B cell (primary cell): ENCODE data around the gene CORO1C. TPM values are rescaled to one million over a fixed set of nuclear protein-coding genes. Genes with fewer than 3 reads are reported as not detected.

Experiments used
- ATAC-seq: fragments of 200-7000 bp; cut with Tn5 transposase; one replicate; pipeline ENCODE4 v1.10.0; 2021; ENCODE audit warnings: low read depth, mild to moderate bottlenecking, moderate number of reproducible peaks, moderate library complexity
- CTCF ChIA-PET: fragments of 350-600 bp; sonication (Branson Sonifier 250); formaldehyde crosslinking; loops from one replicate; lab custom pipeline; 2021; ENCODE audit warnings: antibody characterized with exemption, inconsistent platforms; lab: Charles Lee
- POLR2A ChIA-PET: fragments of 350-600 bp; sonication (Branson Sonifier 250); formaldehyde crosslinking; loops from one replicate; lab custom pipeline; 2021; ENCODE audit warnings: antibody characterized with exemption; lab: Charles Lee
- DNase-seq: peaks from one replicate; pipeline ENCODE4 v3.0.0; 2013
- H2AFZ ChIP-seq: 2 replicates; pipeline ENCODE4 v1.6.1; 2012; ENCODE audit warnings: mild to moderate bottlenecking, low read depth, low read length; ENCODE audit not compliant: insufficient read depth, poor library complexity, severe bottlenecking
- H3K27ac ChIP-seq, 2 donors: 1 replicate in 1 of 2; 2 replicates in 1 of 2; pipeline ENCODE4 v1.5.1; 2012 to 2013; ENCODE audit warnings: low read length in 2 of 2, mild to moderate bottlenecking in 2 of 2, moderate library complexity in 1 of 2
- H3K27me3 ChIP-seq, 4 experiments: fragments of 200-600 bp in 1 of 4; sonication (generic) in 1 of 4; replicated peaks in 1 of 4; 1 replicate in 2 of 4; 2 replicates in 2 of 4; pipeline versions ENCODE4 v1.6.1 to v1.7.0; 2013 to 2016; ENCODE audit warnings: low read length in 3 of 4, mild to moderate bottlenecking in 2 of 4, mixed read lengths in 1 of 4, moderate library complexity in 1 of 4; ENCODE audit not compliant: insufficient read depth in 4 of 4, control insufficient read depth in 3 of 4; ENCODE audit errors: control extremely low read depth in 1 of 4
- H3K36me3 ChIP-seq, 2 experiments: replicated peaks in 1 of 2; 1 replicate in 1 of 2; 2 replicates in 1 of 2; pipeline versions ENCODE4 v1.6.1 to v1.7.1; 2013; ENCODE audit warnings: low read length in 1 of 2; ENCODE audit not compliant: insufficient read depth in 2 of 2, control insufficient read depth in 1 of 2; ENCODE audit errors: control extremely low read depth in 1 of 2, extremely low read depth in 1 of 2
- H3K4me1 ChIP-seq, 2 donors: fragments of 200-600 bp in 1 of 2; sonication (generic) in 1 of 2; 1 replicate in 1 of 2; 2 replicates in 1 of 2; pipeline versions ENCODE4 v1.5.1 to v1.6.1; 2013 to 2017; ENCODE audit warnings: low read length in 2 of 2; ENCODE audit not compliant: control insufficient read depth in 2 of 2, insufficient read depth in 2 of 2
- H3K4me2 ChIP-seq: replicated peaks from 2 replicates; pipeline ENCODE3; 2012; ENCODE audit warnings: mild to moderate bottlenecking, low read depth, low read length; ENCODE audit not compliant: poor library complexity, severe bottlenecking
- H3K4me3 ChIP-seq, 5 experiments: fragments of 200-600 bp in 1 of 5; sonication (generic) in 1 of 5; 1 replicate in 3 of 5; 2 replicates in 2 of 5; pipeline versions ENCODE4 v1.5.1 to v1.7.0; 2011 to 2016; ENCODE audit warnings: low read length in 4 of 5, mild to moderate bottlenecking in 4 of 5, low read depth in 2 of 5, control low read depth in 1 of 5, moderate library complexity in 1 of 5; ENCODE audit not compliant: insufficient read depth in 1 of 5; ENCODE audit errors: control extremely low read depth in 1 of 5, extremely low read depth in 1 of 5
- H3K79me2 ChIP-seq: fragments of 200-600 bp; sonication (generic); one replicate; pipeline ENCODE4 v1.6.0; 2016; ENCODE audit warnings: low read length; ENCODE audit not compliant: control insufficient read depth, insufficient read depth
- H3K9ac ChIP-seq: fragments of 200-600 bp; sonication (generic); 2 replicates; pipeline ENCODE4 v1.6.1; 2017; ENCODE audit warnings: mild to moderate bottlenecking, low read length, moderate library complexity
- H3K9me3 ChIP-seq, 3 donors: one replicate each; pipeline versions ENCODE4 v1.6.1 to v1.7.1; 2013; ENCODE audit warnings: low read length in 2 of 3; ENCODE audit not compliant: control insufficient read depth in 2 of 3, insufficient read depth in 1 of 3; ENCODE audit errors: control extremely low read depth in 1 of 3
- H4K20me1 ChIP-seq: 2 replicates; pipeline ENCODE4 v1.6.0; 2012; ENCODE audit warnings: mild to moderate bottlenecking, low read length; ENCODE audit not compliant: insufficient read depth, control insufficient read depth, poor library complexity, severe bottlenecking
- H3K27ac Mint-ChIP-seq: one replicate; pipeline ENCODE4 v1.8.0; 2021; ENCODE audit warnings: mixed read lengths
- H3K27me3 Mint-ChIP-seq: one replicate; pipeline ENCODE4 v1.8.0; 2021; ENCODE audit warnings: mixed read lengths
- H3K4me1 Mint-ChIP-seq: one replicate; pipeline ENCODE4 v1.8.0; 2021; ENCODE audit warnings: mixed read lengths
- H3K4me3 Mint-ChIP-seq: one replicate; pipeline ENCODE4 v1.8.0; 2021; ENCODE audit warnings: mixed read lengths
- H3K9me3 Mint-ChIP-seq: one replicate; pipeline ENCODE4 v1.8.0; 2022; ENCODE audit warnings: mixed read lengths; ENCODE audit not compliant: insufficient read depth
- CTCF ChIP-seq: fragments of 200-600 bp; IDR thresholded peaks from one replicate; pipeline ENCODE4 v1.8.0; 2022; ENCODE audit warnings: antibody characterized with exemption, mild to moderate bottlenecking
- EZH2 ChIP-seq: IDR thresholded peaks from 2 replicates; pipeline ENCODE4 v1.6.1; 2012; ENCODE audit warnings: borderline replicate concordance, low read depth, mild to moderate bottlenecking, moderate library complexity, low read length; ENCODE audit not compliant: insufficient read depth, poor library complexity, severe bottlenecking
- WGBS: methylation state at CpG from one replicate; pipeline ENCODE4 v1.1.5; 2013; ENCODE audit warnings: missing lambda C conversion rate; ENCODE audit not compliant: insufficient coverage; 5-methylcytosine and 5-hydroxymethylcytosine counted together
- intact Hi-C: fragments of 100-400 bp; cut with micrococcal nuclease; formaldehyde crosslinking; loops from one replicate; pipeline ENCODE4 v1.10.0; 2022
- polyA plus RNA-seq: library from polyadenylated mRNA; depleted of rRNA; stranded (reverse); fragments of >200 nt; gene quantifications from 2 replicates; pipeline ENCODE4 v1.2.3, GENCODE V29; 2012
- total RNA-seq, 2 donors: library from RNA; stranded (reverse); fragments of 120-200 nt in 1 of 2; gene quantifications; 1 replicate in 1 of 2; 2 replicates in 1 of 2; pipeline versions ENCODE4 v1.2.3 to v1.2.4, GENCODE V29; 2013 to 2022

The CORO1C gene
- total and polyA plus RNA-seq, 2 donors (not counting 1 experiment from before 2014, with no cell fraction given) = 19.2 to 68.0 TPM

GRCh38 chr12:108638141-108638827 is 93.0 kb downstream of the CORO1C start:
- H3K27me3 Mint-ChIP-seq = no peaks in the 10 kb centered on the region
- Histone ChIP-seq H3K36me3 (peaks cover 0 to 22% of the 10 kb centered on the region in 2 experiments), H4K20me1 (peaks cover 10% of the 10 kb centered on the region), H3K27ac (peak overlapping the region; percentile 43 to 95), H3K9me3 (no peaks in the 10 kb centered on the region), H2AFZ (no peak overlapping the region), H3K27me3 (no peaks in the 10 kb centered on the region), H3K4me1 (peaks cover 76 to 87% of the 10 kb centered on the region in 2 donors), H3K79me2 (peaks cover 40% of the 10 kb centered on the region), H3K9ac (peak overlapping the region; percentile 81), H3K4me3 (peak overlapping the region; percentile 62 to 87 (median 78)), H3K4me2 (peak overlapping the region; percentile 84)
- peak overlapping the region; percentile 94 for H3K27ac Mint-ChIP-seq
- 45% methylated on average over 17 of the region's 18 CpGs for WGBS
- H3K4me3 Mint-ChIP-seq = peak overlapping the region; percentile 96
- CTCF ChIA-PET = interaction anchor here (1.0 to 17.3 kb wide), 8 partner anchors 10 to 166 kb away, joined by 3 to 431 read pairs (median 48); partner anchors contain the start of genes ISCU and SART3
- peaks cover 91% of the 10 kb centered on the region for H3K4me1 Mint-ChIP-seq
- ATAC-seq = no peak
- no peak for TF ChIP-seq EZH2
- TF ChIP-seq CTCF = no peak
- H3K9me3 Mint-ChIP-seq = no peaks in the 10 kb centered on the region
- peak; percentile 46 for DNase-seq
- POLR2A ChIA-PET = interaction anchor here (0.7 to 14.8 kb wide), 7 partner anchors 8 to 77 kb away, joined by 3 to 133 read pairs (median 7); partner anchors contain the start of gene SART3
- intact Hi-C loops = loop anchor here (5.0 to 10.0 kb wide), 3 partner anchors 219 to 523 kb away; partner anchors contain the start of genes ALKBH2, SSH1 and UNG
